GM15510 (cell line): ENCODE measurements around the gene PSME4.

Experiments
- POLR2A ChIP-seq: IDR thresholded peaks from 3 replicates; pipeline ENCODE4 v1.6.1; 2011; ENCODE audit warnings: borderline replicate concordance; ENCODE audit not compliant: insufficient read length; ENCODE audit errors: extremely low read depth

Gene PSME4

DNA sequence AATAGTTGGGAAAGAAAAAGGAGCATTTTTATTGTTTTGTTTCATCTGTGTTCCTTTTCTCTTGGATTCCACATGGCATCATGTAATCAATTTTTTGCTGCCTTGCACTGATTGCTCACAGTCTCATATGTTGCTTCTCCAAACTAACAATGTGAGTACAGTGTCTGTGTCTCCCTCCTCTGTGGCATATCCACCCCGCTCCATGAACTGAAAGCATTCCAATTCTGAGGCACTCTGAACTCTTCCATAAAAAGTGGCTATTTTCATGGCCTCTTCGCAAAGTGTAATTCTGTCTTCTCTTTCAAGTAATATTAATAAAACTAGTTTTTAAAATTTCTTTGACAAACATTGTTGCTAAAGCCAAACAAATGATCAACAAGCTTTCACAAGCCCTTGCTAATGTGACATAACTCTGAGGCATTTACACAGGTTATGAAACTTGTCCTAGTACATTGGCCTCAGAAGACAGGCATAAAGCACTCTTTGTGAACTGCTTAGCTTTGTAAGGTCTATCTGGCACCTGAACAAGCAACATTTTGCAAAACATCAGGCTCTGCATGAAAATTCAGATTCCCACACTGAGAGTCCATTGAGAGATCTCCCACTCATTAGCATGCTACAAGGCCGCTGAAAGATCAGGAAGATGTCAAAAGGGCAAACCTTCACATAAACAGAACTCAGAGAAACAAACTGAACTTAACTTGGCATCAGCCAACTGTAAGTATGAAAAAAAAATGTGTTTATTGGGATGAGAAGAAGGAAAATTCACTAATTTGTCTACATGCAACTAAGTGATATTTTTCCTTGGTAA lies 144.0 kb downstream of the PSME4 start:
- TF ChIP-seq POLR2A, result no peak

DNA sequence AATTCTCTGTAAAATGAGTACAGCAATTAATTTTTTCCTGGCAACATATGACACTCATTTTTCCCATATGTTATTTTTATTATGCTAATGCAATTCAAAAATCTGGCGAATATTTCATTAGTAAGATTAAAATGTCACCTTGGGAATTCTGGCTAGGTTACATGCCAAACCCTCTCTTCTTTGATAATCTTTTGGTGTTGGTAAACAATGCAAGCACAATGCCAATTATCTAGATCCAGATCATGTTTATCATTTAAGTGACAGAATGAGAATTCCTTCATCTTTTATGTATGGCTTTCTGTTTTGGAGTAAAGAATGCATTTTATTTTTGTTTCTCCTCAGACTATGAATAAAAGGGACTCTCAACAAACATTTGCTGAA lies 144.8 kb downstream of the PSME4 start:
- no peak for TF ChIP-seq POLR2A

DNA sequence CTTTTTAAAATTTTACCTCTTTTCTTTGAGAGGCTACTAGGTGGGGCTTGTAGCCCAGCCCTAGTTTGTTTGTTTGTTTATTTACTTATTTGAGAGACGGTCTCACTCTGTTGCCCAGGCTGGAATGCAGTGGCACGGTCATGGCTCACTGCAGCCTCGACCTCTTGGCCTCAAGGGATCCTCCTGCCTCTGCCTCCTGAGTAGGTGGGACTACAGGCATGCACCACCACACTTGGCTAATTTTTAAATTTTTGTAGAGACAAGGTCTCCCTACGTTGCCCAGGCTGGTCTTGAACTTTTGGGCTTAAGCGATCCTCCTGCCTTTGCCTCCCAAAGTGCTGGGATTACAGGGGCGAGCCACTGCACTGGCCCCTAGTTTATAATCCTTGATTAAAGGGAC lies 149.0 kb downstream of the PSME4 start:
- no peak for TF ChIP-seq POLR2A

DNA sequence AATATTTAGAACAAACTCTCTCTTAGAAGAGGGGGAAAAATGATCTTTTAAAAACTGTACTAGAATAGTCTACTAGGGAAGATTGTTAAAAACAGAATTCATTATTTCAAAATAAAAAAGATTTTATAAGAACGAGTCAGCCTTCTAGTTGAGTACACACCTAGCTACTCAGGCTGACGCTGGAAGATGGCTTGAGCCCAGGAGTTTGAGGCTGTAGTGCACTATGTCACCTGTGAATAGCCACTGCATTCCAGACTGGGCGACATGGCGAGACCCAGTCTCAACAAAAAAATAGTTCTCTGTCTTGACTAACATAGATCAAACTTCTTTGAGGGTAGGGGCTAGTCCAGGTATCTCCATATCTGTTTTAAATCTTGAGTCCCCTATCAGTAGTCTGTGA lies 150.1 kb downstream of the PSME4 start:
- no peak for TF ChIP-seq POLR2A

DNA sequence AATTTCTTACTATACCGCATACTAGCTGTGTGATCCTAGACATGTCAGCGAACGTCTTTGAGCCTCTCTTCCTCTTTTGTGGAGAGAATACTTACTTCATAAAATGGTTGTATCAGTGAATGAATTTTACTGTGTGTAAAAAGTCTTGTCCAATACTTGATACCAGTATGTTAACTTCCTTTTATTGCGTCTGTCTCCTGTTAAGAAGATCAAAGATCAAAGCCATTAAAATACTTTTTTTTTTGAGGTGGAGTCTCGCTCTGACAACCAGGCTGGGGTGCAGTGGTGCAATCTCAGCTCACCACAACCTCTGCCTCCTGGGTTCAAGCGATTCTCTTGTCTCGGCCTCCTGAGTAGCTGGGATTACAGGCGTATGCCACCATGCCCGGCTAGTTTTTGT lies 150.7 kb downstream of the PSME4 start:
- TF ChIP-seq POLR2A, result no peak

DNA sequence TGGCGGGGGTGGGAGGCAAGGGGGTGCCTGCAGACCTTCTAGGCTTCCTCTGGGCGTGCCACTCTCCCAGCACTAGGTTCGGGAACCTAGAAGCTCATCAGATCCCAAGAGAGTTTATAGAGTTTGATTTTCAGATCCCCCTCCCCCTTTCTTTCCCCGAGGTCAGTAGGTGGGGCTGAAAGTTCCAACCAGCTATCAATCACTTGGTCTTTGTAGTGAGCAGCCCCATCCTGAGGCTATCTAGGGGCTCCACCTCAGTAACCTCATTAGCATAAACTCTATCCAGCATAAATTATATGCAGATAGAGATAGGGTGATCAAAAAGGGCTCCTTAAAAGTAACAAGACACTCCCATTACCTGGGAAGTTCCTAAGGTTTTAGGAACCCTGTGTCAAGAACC lies 151.2 kb downstream of the PSME4 start:
- no peak for TF ChIP-seq POLR2A

DNA sequence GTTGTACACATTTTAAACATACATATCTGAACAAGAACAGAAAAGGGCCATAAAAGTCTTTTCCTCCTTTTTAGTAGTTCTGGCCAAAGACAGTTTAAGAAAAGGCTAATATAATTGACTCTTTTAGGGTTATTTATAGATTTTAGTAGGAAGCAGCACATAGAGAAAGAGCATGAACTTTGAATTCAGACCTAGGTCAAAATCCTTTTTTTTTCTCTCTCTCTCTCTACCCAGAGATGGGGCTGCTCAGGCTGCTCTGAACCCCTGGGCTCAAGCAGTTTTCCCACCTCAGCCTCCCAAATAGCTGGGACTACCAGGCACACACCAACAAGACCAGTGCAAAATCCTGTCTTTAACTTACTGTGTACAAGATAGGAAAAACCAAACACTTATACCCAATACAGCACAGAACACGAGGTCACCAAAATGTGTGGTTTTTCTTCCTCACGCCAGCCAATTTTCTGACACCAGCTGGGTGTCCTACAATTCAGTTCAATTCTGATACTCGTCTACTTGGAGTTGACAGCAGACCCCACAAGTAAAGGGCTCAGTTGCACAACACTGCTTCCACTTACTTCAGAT lies 151.8 kb downstream of the PSME4 start:
- TF ChIP-seq POLR2A, result no peak
